ENCODE results near the gene DGKD. TPM values are rescaled to one million over a fixed set of nuclear protein-coding genes. Genes with fewer than 3 reads are reported as not detected.

DGKD gene
- total RNA-seq, 1 donor from 2014 or later = 58.0 TPM

DNA sequence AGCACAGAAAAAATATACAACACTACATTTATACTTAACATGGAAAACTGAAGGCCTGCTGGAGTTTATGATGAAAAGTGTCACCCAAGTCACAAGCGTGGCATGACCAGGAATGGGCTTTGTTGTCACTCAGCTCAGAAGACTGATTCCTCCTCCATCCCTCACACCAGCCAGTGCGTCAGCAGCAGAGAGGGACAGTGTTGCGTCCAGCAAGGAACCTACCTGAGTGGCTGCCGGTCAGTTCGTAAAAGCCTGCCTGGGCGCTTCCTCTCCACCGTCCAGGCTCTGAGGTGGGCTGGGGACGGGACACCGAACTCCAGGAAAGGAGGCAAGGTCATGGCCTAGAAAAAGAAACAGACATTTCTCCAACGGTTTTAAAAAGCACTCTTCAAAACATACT, 134.8 kb downstream of the DGKD start:
- intact Hi-C loops (cut with micrococcal nuclease) = no loop called here

DNA sequence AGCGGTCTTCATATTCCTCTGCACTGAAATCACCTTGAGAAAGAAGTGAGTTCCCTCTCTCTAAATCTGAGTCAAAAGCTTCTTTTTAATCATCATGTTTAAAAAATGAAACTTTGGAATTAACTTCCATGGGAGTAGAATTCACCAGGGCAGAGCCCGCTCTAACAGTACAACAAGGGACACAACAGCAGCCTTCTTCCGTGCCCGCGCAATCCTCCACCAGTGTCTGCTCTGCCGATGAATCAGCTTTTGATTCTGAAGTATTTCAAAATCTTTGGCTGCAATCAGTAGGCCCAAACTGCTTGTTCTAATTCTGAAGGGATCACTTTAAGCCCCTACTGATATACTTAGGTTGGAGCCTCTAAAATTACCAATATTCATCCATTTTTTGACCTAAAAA, 135.4 kb downstream of the DGKD start:
- intact Hi-C loops (cut with micrococcal nuclease) = no loop called here

DNA sequence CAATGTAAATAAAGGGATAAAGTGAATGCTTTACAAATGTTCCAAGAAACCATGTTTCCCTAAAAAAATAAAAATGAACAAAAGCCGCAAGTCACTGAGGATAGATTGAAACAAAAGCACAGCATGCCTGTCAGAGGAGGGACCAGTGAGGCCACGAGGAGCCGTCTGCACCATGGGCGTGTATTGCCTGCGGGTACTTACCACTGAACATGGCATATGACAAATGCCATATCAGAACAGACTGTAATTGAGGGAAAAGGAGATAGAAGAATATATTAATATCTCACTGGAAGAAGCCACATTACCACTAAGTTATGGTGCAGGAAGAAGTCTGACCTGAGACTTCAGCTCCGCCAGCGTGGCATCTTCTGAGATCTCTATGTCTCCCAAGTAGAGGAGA, 136.5 kb downstream of the DGKD start:
- intact Hi-C loops (cut with micrococcal nuclease) = no loop called here

DNA sequence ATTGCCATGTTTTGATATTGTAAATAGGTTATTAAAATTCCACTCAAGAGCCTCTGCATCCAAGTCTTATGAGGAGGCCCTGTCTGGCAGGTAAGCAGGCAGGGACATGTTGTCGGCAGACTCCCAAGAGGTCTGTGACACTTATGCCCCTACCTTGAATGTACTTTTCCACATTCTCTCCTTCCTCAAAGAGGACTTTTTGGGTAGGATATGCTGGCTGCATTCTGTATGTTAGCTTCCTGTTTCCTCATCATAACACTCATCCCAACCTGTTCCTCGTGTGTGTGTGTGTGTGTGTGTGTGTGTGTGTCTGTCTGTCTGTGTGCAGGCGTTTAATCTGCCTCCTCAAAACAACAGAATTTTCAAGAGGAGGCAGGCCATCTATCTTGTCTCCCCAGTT, 137.0 kb downstream of the DGKD start:
- intact Hi-C loops (cut with micrococcal nuclease) = no loop called here

DNA sequence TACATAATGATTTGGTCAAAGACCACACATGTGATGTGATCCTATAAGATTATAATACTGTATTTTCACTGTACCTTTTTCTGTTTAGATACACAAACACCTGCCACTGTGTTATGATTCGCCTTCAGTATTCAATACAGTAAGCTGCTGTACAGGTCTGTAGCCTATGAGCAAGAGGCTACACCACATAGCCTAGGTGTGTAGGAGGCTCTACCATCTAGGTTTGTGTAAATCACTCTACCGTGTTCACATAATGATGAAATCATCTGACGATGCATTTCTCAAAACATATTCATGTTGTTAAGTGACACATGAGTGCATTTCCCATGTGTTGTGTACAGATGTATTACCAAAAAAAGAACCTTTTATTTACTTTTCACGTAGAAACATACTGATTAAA, 137.8 kb downstream of the DGKD start:
- intact Hi-C loops (cut with micrococcal nuclease) = no loop called here

DNA sequence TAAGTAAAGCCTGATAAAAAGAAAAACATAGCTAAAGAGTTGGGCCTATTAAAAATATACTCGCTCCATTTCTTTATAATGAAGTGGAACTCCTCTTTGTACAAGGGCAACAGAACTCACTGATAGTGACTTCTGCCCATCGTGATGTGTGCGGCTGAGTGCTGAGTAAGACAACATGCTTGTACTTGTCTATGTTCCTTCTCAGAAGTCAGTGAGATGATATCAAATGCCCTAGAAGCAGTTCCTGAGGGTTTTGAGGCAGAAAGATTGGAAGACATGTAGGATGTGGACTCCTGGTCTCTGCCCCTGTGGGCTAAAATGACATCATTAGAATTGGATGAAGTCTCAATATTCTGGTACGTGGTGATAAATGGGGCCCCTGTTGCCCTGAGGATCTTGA, 138.5 kb downstream of the DGKD start:
- intact Hi-C loops (cut with micrococcal nuclease) = no loop called here

DNA sequence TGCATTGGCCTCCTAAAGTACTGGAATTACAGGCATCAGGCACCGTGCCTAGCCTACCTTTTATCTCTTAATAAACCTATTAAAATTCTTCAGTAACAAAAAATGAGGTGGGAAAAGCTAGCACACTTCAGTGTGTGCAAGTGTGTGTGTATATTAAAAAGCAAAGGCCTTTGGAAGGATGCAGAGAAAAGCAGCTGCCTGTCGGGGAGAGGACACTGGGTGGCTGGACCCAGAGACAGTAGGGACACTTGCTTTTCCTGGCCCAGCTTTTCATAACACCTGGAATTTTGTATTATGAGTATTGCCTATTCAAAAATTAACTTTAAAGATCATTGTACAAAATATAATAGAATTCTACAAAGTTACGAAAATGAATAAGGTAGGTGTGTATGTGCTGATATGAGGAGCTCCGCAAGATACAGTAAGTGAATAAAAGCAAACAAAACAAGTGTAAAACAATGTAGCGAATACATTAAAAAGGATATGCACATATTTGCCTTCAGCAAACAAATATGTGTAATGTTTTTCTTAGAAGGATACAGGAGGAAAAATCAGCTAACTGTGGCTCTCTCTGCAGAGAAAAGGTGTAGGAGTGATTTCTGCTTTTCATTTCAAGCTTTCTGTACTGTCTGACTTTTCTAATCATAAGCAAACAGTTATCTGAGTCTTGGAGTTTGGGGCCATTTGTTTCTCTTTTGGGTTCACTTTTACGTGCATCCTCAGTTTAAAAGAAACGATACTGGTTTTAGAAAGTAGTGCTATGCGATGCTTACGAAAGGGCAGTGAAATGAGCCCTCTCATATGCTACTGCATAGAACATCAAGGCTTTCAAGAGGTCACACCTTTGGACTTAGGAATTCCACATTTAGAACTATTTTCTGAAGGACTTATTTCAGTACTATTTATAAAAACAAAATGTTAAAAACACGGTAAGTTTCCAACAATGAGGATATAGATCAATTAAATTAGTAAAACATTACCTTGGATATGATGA, 141.5 kb downstream of the DGKD start:
- intact Hi-C loops (cut with micrococcal nuclease) = no loop called here

DNA sequence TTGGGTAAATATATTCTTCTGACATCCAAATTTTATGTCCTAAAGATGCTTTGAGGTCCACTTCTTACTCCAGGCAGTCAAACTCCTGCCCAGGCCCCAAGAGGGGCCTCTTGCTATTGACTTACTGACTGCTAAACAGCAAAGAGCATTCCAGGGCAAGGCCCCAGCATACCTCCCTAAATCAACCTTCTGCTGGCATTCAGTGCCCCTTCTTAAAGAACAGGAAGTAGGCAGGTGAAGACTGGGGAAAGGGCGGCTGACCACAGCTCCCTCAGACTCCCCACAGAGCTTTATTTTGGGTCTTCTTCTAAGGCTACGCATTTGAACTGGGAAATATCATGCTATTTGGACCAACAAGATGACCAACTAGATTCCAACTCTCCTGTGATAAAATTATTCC, 143.4 kb downstream of the DGKD start:
- intact Hi-C loops (cut with micrococcal nuclease) = no loop called here

DNA sequence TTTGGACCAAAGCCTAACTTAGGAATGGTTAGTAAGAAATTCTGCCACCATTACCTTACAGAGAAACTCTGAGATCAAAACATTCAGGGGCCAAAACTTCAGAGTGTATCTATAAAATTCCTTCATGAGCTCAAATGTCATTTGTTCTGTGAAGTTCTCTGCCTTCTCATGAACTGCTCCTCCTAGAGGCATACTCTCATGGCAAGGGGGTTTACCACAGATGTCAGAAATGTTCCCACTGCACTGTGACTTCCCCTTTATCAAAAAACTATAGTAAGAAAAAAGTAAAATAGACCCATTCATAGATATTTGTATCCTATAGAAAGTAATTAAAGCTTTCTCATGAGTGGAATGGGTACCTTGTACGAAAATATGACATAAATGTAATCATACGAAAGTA, 143.8 kb downstream of the DGKD start:
- intact Hi-C loops (cut with micrococcal nuclease) = no loop called here

DNA sequence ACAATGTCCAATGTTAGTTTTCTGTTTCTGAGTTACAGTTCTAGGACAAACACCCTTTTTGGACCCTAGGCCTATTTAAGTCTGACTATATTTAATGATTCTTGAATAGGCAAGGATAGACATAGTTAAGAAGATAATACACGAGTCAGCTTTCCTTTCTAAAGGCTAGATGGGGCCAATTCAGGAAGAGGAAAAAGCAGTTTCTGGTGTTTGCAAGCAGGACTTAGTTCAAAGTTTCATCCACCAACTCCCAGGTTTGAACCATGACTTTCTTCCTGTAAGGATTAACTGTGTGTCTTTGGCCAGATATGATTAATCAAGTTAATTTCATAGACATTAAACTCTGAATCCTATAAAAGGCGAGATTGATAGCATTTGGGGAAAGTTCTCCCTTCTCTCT, 145.6 kb downstream of the DGKD start:
- intact Hi-C loops (cut with micrococcal nuclease) = no loop called here

DNA sequence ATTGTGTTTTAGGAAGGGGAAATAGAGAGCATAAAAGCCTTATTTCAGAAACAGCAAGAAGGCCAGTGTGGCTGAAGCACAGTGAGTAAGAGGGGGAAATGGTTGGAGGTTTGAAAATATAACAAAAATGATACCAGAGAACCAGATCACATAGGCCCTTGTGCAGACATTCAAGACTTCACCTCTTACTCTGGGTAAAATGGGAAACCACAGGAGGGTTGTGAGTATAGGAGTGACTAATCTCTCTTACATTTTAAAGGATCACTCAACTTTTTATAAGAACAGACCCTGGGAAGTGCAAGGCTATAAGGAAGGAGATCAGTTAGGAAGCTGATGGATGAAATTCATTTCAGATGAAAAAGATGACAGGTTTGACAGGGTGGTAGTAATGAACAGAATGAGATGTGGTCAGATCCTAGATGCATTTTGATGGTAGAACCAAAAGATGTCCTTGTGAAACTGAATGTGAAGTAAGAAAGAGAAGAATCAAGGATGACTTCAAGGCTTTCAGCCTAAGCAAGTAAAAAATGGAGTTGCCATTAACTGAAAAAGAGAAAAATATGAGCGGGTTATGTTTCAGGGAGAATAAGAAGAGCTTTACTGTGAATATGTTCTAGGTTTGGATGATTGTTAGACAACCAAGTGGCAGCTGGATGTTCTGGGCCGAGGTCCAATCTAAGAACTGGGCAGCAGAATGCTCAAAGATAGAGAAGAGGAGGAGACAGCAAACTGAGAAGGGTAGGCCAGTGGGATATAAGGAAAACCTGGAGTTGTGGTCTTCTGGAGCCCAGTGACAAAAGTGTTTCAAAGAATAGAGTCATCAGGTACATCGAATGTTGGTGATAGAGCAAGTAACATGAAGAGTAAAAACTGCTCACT, 147.1 kb downstream of the DGKD start:
- intact Hi-C loops (cut with micrococcal nuclease) = no loop called here

DNA sequence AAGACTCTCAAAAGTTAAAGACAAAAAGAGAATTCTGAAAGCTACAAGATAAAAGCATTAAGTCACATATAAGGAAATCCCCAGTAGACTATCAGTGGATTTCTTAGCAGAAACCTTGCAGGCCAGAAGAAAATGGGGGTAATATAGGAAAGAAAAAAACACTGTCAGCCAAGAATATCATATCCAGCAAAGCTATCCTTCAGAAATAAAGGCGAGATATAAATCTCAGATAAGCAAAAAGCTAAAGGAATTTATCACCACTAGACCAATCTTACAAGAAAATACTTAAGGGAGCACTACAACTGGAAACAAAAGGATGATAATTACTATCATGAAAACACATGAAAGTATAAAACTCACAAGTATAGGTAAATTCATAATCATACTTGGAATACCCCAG, 149.2 kb downstream of the DGKD start:
- intact Hi-C loops (cut with micrococcal nuclease) = no loop called here

DNA sequence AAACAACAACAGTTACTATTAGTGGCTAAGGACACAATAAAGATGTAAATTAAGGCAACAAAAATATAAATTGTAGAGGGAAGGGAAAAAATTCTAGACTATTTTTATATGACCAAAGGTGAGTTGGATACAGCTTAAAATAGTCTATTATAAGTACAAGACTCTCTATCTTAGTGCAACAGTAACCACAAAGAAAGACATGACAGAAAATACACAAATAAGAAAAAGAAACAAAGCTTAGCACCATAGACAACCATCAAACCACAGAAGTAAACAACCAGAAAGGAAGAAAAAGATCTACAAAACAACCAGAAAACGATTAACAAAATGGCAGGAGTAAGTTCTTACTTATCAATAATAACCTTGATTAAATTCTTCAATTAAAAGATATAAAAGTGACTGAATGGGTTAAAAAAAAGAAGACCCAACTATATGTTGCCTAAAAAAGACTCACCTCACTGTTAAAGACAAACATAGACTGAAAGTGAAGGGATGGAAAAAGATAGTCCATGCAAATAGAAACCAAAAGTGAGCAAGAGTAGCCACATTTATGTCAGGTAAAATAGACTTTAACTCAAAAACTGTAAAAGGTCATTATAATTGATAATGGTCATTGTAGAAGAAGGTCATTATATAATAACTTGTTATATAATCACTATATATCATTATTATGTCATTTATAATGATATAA, 149.8 kb downstream of the DGKD start:
- intact Hi-C loops (cut with micrococcal nuclease) = no loop called here

DNA sequence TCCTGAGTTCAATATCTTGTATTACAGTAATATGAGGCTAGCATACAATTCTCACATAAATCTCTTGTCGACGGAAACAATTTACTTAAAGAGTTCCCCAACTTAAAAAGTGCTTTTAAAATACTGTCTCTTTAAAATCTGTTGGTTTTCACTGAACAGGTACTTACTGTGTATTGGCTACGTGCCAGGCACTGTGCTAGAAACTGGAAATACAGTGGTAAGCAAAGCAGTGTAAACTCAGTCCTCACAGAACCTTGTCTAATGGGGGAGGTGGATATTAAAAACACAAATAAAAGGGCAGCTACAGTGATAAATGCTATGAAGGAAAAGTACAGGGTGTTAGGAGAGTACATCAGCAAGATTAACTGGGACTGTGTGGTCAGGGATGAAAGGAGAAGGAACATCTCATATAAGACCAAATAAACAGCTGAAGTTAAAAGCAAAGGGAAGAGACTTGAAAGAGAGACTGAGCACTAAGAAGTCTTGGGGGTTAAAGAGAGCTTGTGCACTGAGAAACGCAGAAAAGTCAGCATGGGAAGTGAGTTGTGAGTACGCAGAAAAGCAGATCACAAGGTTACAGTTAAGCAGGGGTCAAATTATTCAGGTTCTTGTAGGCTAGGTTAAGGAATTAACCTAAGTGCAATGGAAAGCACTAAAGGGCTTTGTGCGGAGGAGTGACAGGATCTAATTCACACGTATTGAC, 159.8 kb downstream of the DGKD start:
- intact Hi-C loops (cut with micrococcal nuclease) = no loop called here

DNA sequence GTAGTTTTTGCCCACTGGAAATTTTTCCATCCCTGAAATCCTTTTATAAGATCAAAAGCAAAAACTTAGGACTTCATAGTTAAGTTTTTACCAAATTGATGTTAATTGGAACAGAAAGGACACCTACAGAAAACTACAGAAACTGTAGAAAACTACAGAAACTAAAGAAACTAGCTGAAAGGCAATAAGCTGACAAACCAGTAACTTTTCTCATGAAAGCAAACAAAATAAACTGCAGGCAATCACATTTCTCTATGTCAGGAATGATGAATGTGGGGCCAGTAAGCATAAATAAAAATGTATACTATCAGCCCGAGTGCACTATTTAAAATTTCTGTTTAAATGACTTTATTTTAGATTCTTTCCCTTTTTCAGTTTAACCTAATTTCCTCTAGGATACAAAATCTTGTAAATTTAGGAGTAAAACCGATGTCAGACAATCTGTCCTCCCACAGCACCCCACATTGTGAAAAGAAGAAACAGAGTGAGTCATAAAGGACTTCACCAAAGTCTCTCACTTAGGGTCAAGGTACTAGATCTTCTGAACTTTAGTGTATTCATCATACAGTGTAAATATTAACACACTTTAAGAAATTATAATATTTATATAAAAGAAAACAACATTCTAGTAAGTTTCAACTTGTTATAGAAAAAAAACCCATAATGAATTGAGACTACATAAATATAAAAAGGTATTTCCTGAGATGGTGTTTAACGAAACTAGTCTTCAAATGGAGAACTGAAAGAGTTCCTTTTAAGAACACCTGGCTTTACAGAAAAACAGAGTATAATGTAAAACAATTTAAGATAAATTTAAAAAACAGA, 165.7 kb downstream of the DGKD start:
- intact Hi-C loops (cut with micrococcal nuclease) = no loop called here

Other genes with a start within 250 kb of the DGKD start
- 57.1 and 74.8 TPM in 2 replicates for gene ATG16L1, start 102.8 kb upstream of the DGKD start, total RNA-seq
- gene SAG, start 46.7 kb upstream of the DGKD start, total RNA-seq = not detected in 2 replicates
- gene USP40, start 212.3 kb downstream of the DGKD start, total RNA-seq = 10.3 and 11.0 TPM in 2 replicates